Measurements from ENCODE around the gene MXD4. TPM values are rescaled to one million over a fixed set of nuclear protein-coding genes. Genes with fewer than 3 reads are reported as not detected.

MXD4 gene
- total RNA-seq, 2 donors from 2014 or later: 13.9 to 14.5 TPM

GRCh38 chr4:2288051-2288541 lies 26.2 kb upstream of the MXD4 start:
- Mint-ChIP-seq H3K4me1 (ENCODE audit: low read depth in 2 of 2) (peaks cover 15 to 26% of the 10 kb centered on the region in 2 donors), H3K27ac (no peak overlapping the region), H3K4me3 (no peak overlapping the region), H3K27me3 (no peaks in the 10 kb centered on the region), H3K36me3 (no peaks in the 10 kb centered on the region), H3K9me3 (no peaks in the 10 kb centered on the region)
- DNase-seq (ENCODE audit: low spot score): no peak
- ATAC-seq: no peak

GRCh38 chr4:2287594-2287915 lies 25.6 kb upstream of the MXD4 start:
- ATAC-seq (no peak), DNase-seq (ENCODE audit: low spot score) (no peak)
- Mint-ChIP-seq H3K4me1 (ENCODE audit: low read depth in 2 of 2) (peaks cover 20 to 30% of the 10 kb centered on the region in 2 donors), H3K27ac (no peak overlapping the region), H3K4me3 (no peak overlapping the region), H3K36me3 (no peaks in the 10 kb centered on the region), H3K9me3 (no peaks in the 10 kb centered on the region), H3K27me3 (no peaks in the 10 kb centered on the region)

GRCh38 chr4:2286904-2287593 lies 25.1 kb upstream of the MXD4 start:
- DNase-seq (ENCODE audit: low spot score) (peak; percentile 51), ATAC-seq (no peak)
- Mint-ChIP-seq H3K27me3 (no peaks in the 10 kb centered on the region), H3K4me1 (ENCODE audit: low read depth in 2 of 2) (peaks cover 25 to 33% of the 10 kb centered on the region in 2 donors), H3K27ac (no peak overlapping the region), H3K36me3 (no peaks in the 10 kb centered on the region), H3K4me3 (no peak overlapping the region), H3K9me3 (no peaks in the 10 kb centered on the region)

GRCh38 chr4:2285613-2286381 lies 23.9 kb upstream of the MXD4 start:
- H3K4me3 Mint-ChIP-seq: no peak overlapping the region
- H3K27ac Mint-ChIP-seq: no peak overlapping the region
- H3K4me1 Mint-ChIP-seq (ENCODE audit: low read depth in 2 of 2): peaks cover 34 to 39% of the 10 kb centered on the region in 2 donors
- no peaks in the 10 kb centered on the region for H3K27me3 Mint-ChIP-seq
- no peaks in the 10 kb centered on the region for H3K9me3 Mint-ChIP-seq
- ATAC-seq: no peak
- DNase-seq (ENCODE audit: low spot score): peak; percentile 53
- H3K36me3 Mint-ChIP-seq: no peaks in the 10 kb centered on the region

- no peaks in the 10 kb centered on the region for H3K36me3 Mint-ChIP-seq
- no peak overlapping the region for H3K4me3 Mint-ChIP-seq
- H3K27ac Mint-ChIP-seq: no peak overlapping the region
- DNase-seq (ENCODE audit: low spot score): peak; percentile 56
- H3K4me1 Mint-ChIP-seq (ENCODE audit: low read depth in 2 of 2): peaks cover 34 to 38% of the 10 kb centered on the region in 2 donors
- no peaks in the 10 kb centered on the region for H3K27me3 Mint-ChIP-seq
- no peaks in the 10 kb centered on the region for H3K9me3 Mint-ChIP-seq
- no peak for ATAC-seq
These were observed 23.2 kb upstream of the MXD4 start for GRCh38 chr4:2284934-2285612.

GRCh38 chr4:2284161-2284933 lies 22.4 kb upstream of the MXD4 start:
- Mint-ChIP-seq H3K9me3 (no peaks in the 10 kb centered on the region), H3K27me3 (no peaks in the 10 kb centered on the region), H3K4me3 (no peak overlapping the region), H3K27ac (no peak overlapping the region), H3K4me1 (ENCODE audit: low read depth in 2 of 2) (peaks cover 30 to 38% of the 10 kb centered on the region in 2 donors), H3K36me3 (no peaks in the 10 kb centered on the region)
- peak; percentile 58 for DNase-seq (ENCODE audit: low spot score)
- no peak for ATAC-seq

- ATAC-seq (no peak), DNase-seq (ENCODE audit: low spot score) (peak; percentile 23)
- H3K4me1 Mint-ChIP-seq (ENCODE audit: low read depth in 2 of 2): peaks cover 30 to 38% of the 10 kb centered on the region in 2 donors
- no peaks in the 10 kb centered on the region for H3K36me3 Mint-ChIP-seq
- no peaks in the 10 kb centered on the region for H3K27me3 Mint-ChIP-seq
- H3K4me3 Mint-ChIP-seq: peak overlapping the region; percentile 70
- H3K9me3 Mint-ChIP-seq: no peaks in the 10 kb centered on the region
- H3K27ac Mint-ChIP-seq: peak overlapping the region; percentile 94 to 97
These were observed 21.3 kb upstream of the MXD4 start for GRCh38 chr4:2283199-2283711.

- DNase-seq (ENCODE audit: low spot score) (peak; percentile 87), ATAC-seq (peak; percentile 95 to 96)
- Mint-ChIP-seq H3K36me3 (no peaks in the 10 kb centered on the region), H3K27ac (peak overlapping the region; percentile 94 to 97), H3K9me3 (no peaks in the 10 kb centered on the region), H3K4me3 (peak overlapping the region; percentile 70), H3K4me1 (ENCODE audit: low read depth in 2 of 2) (peaks cover 30 to 36% of the 10 kb centered on the region in 2 donors), H3K27me3 (no peaks in the 10 kb centered on the region)
These were observed 19.9 kb upstream of the MXD4 start for GRCh38 chr4:2281575-2282343.

GRCh38 chr4:2280531-2281300 lies 18.8 kb upstream of the MXD4 start:
- Mint-ChIP-seq H3K27me3 (no peaks in the 10 kb centered on the region), H3K4me3 (peak overlapping the region; percentile 70), H3K4me1 (ENCODE audit: low read depth in 2 of 2) (peaks cover 30 to 36% of the 10 kb centered on the region in 2 donors), H3K27ac (peak overlapping the region; percentile 94 to 97), H3K9me3 (no peaks in the 10 kb centered on the region), H3K36me3 (no peaks in the 10 kb centered on the region)
- DNase-seq (ENCODE audit: low spot score): no peak
- no peak for ATAC-seq

GRCh38 chr4:2277956-2278355 lies 16.0 kb upstream of the MXD4 start:
- peaks cover 27% of the 10 kb centered on the region in 2 donors for H3K4me1 Mint-ChIP-seq (ENCODE audit: low read depth in 2 of 2)
- H3K4me3 Mint-ChIP-seq: no peak overlapping the region
- no peaks in the 10 kb centered on the region for H3K9me3 Mint-ChIP-seq
- H3K36me3 Mint-ChIP-seq: no peaks in the 10 kb centered on the region
- peak; percentile 6 for DNase-seq (ENCODE audit: low spot score)
- ATAC-seq: no peak
- H3K27me3 Mint-ChIP-seq: no peaks in the 10 kb centered on the region
- H3K27ac Mint-ChIP-seq: no peak overlapping the region

- ATAC-seq: no peak
- no peaks in the 10 kb centered on the region for H3K36me3 Mint-ChIP-seq
- peaks cover 15 to 18% of the 10 kb centered on the region in 2 donors for H3K4me1 Mint-ChIP-seq (ENCODE audit: low read depth in 2 of 2)
- peak; percentile 35 for DNase-seq (ENCODE audit: low spot score)
- no peaks in the 10 kb centered on the region for H3K9me3 Mint-ChIP-seq
- no peak overlapping the region for H3K4me3 Mint-ChIP-seq
- H3K27me3 Mint-ChIP-seq: no peaks in the 10 kb centered on the region
- H3K27ac Mint-ChIP-seq: no peak overlapping the region
These were observed 14.8 kb upstream of the MXD4 start for GRCh38 chr4:2276581-2277325.
